ENCODE results near the gene RPS15A. TPM values are rescaled to one million over a fixed set of nuclear protein-coding genes. Genes with fewer than 3 reads are reported as not detected.
"Not testable (repeated sequence)": the region's sequence is repeated elsewhere in the genome, so short reads cannot be mapped to it uniquely, and the experiment has no call there.

RPS15A gene
- total RNA-seq, 1 donor from 2014 or later: 1,618 TPM

- DNase-seq (ENCODE audit: low spot score in 2 of 2); FAIRE-seq: not testable (repeated sequence)
Observed at GRCh38 chr16:18759598-18760520, 30.3 kb downstream of the RPS15A start.

GRCh38 chr16:18757960-18758660 lies 32.0 kb downstream of the RPS15A start:
- FAIRE-seq; DNase-seq (ENCODE audit: low spot score in 2 of 2): not testable (repeated sequence)

- not testable (repeated sequence) for FAIRE-seq; DNase-seq (ENCODE audit: low spot score in 2 of 2)
Observed at GRCh38 chr16:18756639-18757038, 33.5 kb downstream of the RPS15A start.

DNA sequence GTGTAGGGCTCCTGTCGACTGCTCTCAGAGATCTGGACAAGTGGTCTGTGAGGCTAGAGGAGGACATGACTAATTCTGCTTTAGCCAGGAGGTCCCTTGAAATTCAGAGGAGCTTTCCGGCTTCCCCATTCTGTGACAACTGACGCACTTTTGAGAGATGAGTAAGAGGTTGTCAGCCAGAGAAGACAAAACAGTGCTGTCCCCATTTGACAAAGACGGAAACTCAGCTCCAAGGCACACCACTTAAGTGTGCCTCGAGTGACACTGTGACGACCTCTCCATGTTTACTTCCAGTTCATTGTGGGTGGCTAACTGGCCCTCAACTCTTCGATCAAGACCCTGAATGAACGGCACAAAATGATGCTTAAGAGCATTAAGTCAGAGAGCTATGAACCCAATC lies 47.3 kb downstream of the RPS15A start:
- not testable (repeated sequence) for DNase-seq (ENCODE audit: low spot score in 2 of 2); FAIRE-seq

GRCh38 chr16:18740027-18740426 lies 50.1 kb downstream of the RPS15A start:
- not testable (repeated sequence) for DNase-seq (ENCODE audit: low spot score in 2 of 2); FAIRE-seq

- not testable (repeated sequence) for FAIRE-seq; DNase-seq (ENCODE audit: low spot score in 2 of 2)
Observed at GRCh38 chr16:18738768-18739167, 51.4 kb downstream of the RPS15A start.

GRCh38 chr16:18734279-18734678 lies 55.9 kb downstream of the RPS15A start:
- FAIRE-seq; DNase-seq (ENCODE audit: low spot score in 2 of 2): not testable (repeated sequence)

Other genes with a start within 250 kb of the RPS15A start
- 125 TPM for gene NOMO2, start 228.2 kb downstream of the RPS15A start, total RNA-seq
- gene ARL6IP1, start 11.2 kb upstream of the RPS15A start, total RNA-seq: 617 TPM
- gene SMG1, start 136.1 kb upstream of the RPS15A start, total RNA-seq: 89.3 TPM
- gene TMC7, start 193.6 kb upstream of the RPS15A start, total RNA-seq: 3.3 TPM